NCI-H2081 treated with DMSO at 0.1 percent for 48 hours (cell line): ENCODE data around the gene HSD17B7.
"Not testable (repeated sequence)": the region's sequence is repeated elsewhere in the genome, so short reads cannot be mapped to it uniquely, and the experiment has no call there.

Experiments used
- DNase-seq: peaks from one replicate; lab custom pipeline; 2025; lab: John Stamatoyannopoulos, UW

The HSD17B7 gene, protein sequence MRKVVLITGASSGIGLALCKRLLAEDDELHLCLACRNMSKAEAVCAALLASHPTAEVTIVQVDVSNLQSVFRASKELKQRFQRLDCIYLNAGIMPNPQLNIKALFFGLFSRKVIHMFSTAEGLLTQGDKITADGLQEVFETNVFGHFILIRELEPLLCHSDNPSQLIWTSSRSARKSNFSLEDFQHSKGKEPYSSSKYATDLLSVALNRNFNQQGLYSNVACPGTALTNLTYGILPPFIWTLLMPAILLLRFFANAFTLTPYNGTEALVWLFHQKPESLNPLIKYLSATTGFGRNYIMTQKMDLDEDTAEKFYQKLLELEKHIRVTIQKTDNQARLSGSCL

DNA sequence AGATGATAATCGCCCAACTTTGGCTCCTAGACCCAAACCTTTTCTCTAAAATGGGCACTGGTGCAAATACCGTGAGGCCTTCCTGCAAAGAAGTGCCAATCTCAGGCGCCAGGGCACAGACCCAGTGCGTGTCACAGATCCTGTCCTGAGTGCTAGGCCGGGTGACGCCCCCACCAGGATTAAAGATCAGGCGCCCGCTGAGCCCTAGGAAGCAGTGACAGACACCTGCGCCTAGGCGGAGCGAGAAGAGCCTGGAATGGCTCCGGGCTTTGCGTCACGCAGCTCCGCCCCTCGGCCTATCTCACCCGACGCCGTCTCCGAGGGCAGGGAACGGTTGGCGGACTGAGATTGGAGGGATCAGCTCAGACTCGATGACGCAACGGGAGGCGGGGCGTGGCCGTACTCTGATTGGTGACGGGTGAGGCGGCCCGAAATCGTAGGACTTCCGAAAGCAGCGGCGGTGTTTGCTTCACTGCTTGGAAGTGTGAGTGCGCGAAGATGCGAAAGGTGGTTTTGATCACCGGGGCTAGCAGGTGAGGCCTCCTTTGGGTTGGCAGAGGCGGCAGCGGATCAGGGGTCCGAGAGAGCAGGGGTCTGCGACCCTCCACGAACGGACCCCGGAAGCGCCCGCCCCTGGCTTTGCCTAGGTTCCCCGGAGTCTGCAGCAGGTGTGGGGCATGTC is at the start of gene HSD17B7:
Gene HSD17B7, plus strand, starts transcription at position 400 of the 682 bp plus-strand sequence. Its CDS starts 99 bp downstream, at position 499.
- DNase-seq, result peak; percentile 61

DNA sequence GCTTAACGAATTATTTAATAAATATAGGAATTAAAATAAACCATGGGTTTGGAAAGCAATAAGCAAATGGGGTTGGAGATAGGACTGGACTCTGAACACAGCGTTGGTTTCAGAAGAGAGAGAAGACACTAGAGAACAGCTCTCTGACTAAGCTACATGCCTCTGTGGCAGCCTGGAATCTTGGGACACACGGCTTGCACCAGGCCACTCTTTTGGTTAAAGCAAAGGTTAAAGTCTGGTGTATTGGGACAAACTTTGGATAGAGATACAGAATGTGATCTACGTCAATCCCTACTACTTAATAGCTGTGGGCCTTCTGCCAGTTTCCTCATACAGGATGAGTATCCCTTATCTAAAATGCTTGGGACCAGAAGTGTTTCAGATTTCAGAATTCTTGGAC is 49.7 kb upstream of the HSD17B7 start:
- no peak for DNase-seq

DNA sequence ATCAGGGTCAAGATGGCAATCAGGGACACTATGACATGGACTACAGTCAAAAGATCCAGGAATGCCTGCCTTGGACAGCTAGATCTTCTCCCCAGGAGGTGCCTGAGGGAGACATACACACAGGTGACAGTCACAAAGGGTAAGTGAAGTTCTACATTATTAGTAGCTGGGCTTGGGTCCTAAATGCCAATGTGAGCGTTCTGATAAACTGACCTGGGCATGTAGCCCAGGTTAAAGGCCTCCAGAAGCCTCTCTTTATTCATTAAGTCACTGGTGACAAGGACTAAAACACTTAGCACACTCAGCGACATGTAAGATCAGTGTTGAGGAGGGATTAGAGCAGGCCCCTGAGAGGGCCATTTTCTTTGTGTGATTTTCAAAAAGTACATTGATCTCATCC is 48.9 kb upstream of the HSD17B7 start:
- DNase-seq, result no peak

DNA sequence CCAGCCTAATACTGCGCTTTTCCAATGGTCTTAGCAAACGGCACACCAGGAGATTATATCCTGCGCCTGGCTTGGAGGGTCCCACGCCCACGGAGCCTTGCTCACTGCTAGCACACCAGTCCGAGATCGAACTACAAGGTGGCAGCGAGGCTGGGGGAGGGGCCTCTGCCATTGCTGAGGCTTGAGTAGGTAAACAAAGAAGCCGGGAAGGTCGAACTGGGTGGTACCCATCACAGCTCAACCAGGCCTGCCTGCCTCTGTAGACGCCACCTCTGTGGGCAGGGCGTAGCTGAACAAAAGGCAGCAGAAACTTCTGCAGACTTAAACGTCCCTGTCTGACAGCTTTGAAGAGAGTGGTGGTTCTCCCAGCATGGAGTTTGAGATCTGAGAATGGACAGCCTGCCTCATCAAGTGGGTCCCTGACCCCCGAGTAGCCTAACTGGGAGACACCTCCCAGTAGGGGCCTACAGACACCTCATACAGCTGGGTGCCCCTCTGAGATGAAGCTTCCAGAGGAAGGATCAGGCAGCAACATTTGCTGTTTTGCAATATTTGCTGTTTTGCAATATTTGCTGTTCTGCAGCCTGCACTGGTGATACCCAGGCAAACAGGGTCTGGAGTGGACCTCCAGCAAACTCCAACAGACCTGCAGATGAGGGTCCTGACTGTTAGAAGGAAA is 44.1 kb upstream of the HSD17B7 start:
- DNase-seq, result not testable (repeated sequence)

DNA sequence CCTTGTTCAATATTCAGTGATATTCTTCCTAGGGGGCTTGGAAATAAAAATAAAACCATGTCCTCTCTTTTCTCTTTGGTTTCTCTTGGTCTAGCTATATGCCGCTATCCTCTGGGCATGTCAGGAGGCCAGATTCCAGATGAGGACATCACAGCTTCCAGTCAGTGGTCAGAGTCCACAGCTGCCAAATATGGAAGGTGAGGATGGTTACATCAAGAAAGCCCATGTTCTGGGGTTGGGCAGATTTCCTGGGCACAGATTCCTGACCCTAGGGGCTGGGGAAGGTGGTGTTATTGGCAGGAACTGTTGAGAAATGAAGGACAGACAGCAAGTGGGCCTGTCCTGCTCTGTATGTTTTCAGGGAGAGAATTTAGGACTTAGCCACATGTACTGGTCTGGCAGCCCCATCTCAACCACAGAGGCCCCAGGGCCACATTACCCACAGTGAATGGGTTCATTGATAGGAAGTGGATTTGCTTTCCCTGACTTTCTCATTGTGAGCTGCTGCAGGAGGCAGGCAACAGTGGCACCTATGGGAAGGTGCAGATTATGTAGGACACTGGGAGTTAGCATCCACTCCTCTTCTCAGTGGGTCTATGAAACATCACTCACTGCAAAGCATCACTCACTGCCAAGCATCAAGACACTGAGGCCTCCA is 37.4 kb upstream of the HSD17B7 start:
- no peak for DNase-seq

DNA sequence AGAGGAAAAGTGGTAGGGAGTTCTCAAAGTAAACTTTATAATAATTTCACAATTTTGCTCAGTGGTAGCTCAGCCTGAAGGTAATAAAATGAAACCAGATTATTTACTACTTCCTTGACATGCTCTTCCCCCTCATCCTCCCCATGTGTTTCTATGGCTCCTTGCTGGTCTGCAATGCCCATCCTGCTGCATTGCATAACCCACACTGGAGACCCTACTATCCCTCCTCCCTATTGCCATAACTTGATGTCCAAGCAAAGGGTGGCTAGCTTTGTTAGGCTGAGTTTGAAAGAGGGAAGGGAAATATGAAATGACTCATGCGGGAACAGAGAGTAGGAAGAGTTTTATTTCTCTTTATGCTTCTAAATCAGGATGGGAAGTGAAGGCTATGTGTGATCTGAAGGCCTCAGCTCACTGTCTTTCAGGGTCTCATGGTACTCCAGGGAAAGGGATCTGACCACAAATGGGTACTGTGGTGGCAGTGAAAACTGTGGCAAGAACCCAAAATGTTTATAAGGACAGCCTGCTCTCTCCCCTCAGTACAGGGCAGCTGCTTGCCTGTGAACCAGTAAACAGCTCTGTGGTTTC is 36.4 kb upstream of the HSD17B7 start:
- DNase-seq, result no peak

DNA sequence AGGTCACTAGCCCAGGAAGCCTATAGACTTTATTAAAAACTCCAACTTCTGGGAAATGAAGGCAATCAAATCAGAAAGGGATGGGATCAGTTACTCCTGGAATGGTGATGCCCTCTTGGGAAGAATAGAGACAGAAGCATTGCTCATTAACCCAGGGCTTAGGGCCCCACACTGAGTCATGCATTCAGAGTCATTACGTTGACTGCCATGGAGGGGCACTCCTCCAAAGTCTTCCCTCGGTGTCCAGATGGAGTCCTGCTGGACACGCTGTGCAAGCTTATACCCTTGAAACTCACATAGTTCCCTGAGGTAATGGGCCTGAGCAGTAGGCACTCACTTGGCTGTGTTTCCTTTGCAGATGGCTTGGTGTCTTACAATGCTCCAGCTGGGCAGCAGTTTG is 35.2 kb upstream of the HSD17B7 start:
- DNase-seq, result no peak

DNA sequence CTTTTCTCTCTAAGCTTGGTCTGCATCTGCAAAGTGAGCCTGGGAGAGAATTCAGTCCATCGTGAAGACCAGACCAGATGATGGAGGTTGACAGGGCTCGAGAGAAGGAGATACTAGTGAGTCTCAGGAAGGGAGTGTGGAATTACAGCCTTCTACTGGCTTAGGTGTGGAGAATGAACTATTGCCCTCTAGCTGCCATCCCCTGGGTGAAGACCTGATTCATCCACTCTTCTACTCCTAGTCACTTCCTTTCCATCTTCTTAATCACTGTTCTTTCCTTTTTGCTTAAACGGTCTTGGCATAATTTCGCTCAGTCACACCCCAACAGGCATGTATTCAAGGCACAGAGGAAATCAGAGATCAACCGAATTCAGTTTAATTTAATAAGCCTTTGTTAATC is 34.0 kb upstream of the HSD17B7 start:
- DNase-seq, result no peak

DNA sequence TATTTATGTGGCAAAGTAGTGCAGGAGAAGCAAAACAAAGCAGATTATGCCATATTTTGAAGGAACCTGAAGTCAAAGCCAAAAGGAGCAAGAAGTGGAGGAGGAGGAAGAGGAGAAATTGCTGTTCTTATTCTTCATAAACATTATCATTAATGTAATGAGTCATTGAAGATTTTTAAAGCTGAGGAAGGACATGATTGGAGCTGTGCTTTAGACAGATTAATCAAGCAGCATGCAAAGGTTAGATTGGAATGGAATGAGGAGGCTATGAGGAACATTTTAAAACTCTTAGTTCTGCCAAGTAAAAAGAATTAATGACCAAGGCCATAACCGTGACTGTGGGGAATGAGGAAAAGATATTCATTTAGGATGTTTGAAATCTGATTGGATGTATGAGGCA is 33.0 kb upstream of the HSD17B7 start:
- no peak for DNase-seq

DNA sequence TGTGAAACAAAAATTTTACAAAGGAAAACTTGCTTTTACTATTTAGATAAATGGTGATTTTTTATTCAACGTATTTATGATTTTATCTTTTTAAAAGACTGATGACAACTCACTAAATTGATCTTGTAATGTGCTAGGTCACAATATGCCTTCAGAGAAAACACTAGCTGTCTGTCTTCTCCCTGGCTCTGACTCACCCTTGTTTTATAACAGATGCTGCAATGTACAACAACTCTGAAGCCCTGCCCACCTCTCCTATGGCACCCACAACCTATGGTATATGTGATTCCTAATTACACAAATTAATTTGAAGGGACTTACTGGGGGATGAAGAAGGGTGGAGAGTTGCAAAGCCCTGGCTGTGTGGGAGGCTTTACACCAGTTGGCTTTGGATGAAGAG is 24.7 kb upstream of the HSD17B7 start:
- no peak for DNase-seq

DNA sequence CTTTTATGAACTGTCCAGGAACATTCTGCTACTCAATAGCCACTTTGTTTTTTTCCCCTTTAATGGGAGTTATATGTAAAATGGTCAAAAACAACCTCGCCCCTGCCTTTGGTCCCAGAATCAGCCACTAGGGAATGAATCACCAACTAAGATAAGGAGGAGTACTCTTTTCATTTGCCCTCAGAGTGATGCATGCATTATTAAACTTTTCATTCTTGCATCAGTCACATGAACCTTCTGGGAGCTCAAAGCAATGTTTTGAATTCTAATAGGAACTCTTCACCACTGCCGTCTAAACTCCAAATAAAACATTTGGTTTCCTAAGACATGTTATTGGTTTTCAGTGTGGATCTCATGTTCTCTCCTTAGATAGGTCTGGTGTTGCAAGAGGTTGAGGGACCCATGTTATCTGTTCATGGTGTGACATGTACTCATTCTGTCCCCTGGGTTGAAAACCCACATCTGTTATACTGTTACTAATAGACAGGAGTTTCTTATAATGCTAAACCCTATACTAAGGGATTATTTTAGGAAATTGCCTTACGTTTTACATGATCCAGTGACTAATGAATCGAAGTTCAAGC is 17.8 kb upstream of the HSD17B7 start:
- DNase-seq, result no peak

DNA sequence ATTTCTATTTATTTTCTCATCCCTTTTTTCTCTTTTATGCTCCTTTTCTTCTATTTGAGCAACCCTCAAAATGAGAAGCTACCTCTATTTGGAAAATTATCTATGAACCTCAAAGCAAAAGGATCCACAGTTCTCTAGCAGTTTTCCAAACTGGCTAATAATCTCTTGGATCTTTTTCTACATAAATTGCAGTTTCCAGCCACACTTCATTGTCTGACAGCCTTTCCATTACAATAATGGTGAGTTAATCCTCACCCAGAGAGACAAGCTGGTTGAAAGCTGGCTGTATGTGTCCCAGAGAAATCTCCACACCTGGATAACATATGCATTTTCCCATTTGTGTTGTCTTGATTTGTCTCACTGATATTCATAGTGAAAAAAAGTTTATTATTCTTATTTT is 16.5 kb upstream of the HSD17B7 start:
- DNase-seq, result no peak

DNA sequence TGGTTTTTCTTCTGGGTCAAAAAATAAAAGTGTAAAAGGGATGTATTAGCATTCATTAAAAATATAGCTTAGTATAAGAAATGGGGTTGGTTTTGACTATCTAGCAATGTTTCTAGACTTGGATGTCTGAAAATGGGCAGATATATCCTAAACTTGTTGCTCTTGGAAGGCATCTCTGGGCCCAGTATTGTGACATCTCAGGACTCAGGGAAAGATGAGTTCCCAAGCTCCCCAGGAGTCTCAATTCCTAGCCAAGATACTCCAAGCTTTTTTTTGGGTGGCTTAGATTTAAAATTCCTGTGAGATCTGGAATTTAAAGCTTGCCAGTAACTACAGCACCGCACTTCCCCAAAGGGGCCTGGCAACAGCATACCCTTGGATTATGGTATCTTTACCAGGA is 11.5 kb upstream of the HSD17B7 start:
- DNase-seq, result no peak

DNA sequence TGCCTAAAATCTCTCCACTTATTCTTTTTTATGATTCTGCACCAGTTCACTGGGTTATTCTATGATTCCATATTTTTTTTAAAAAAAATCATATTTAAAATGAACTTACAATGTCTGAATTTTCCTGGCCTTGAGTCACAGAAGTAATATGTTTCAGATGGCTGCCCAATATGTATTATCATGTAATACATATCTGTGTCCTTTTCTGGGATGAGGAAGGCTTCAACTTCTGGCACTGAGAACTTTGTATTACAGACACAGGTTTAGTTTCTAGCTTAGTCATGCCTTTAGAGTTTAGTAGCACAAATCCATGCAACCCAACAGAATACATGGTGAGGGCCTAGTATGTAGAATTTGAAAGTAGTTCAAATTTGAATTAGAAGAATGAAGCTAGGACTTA is 7.8 kb upstream of the HSD17B7 start:
- no peak for DNase-seq

DNA sequence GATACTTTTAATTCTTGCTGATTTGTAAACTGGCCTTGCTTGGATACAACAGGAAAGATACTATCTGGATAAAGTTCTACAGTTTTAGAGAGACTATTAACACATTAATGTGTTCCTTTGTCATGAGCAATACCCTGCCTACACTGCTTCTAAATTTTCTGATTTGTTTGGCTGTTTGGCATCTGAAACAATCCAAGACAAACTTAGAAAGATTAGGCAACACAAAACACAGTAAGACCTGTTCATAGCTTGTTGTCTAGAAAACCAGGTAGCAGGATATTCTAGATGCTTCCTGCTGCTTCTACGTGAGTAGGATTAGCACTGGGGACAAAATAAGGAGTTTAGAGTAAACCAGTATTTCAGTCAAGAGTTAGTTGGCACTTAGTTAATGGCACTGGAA is 5.6 kb upstream of the HSD17B7 start:
- DNase-seq, result not testable (repeated sequence)

DNA sequence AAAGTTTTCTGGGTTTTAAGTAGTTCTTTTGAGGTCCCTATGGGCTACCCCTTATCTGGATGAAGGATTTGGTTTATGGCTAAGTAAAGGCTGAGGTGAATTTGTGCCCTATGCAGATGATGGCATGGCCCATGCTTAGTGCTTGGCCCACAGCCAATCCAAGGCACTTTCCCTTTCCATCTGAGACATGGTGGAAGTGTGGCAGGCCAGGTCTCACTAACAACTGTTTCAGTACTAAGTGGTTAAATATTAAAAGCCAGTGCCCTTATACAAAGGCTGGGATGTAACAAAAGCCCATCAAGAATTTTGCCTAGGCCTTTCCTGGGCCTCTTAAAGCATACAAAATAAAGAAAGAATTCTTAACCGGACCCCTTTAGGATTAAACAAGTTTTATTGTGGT is 1.7 kb upstream of the HSD17B7 start:
- DNase-seq, result not testable (repeated sequence)

DNA sequence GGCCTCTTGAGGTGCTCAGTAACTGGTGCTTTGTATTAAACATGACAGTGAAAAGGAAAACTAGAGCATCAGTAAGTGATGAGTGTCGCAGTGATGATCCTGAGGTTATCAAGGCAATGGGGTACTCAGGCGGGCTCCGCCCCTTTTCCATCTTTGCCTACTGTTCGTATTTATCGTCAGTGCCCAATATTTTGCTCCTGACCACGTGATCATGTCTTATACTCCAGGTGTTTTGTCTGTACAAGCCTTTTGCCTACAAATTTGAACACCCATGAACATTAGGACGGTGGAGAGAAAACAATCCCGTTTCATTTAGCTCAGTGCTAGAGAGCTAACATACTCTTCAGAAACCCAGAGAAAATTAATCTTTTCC is 469 bp downstream of the HSD17B7 start:
- not testable (repeated sequence) for DNase-seq

DNA sequence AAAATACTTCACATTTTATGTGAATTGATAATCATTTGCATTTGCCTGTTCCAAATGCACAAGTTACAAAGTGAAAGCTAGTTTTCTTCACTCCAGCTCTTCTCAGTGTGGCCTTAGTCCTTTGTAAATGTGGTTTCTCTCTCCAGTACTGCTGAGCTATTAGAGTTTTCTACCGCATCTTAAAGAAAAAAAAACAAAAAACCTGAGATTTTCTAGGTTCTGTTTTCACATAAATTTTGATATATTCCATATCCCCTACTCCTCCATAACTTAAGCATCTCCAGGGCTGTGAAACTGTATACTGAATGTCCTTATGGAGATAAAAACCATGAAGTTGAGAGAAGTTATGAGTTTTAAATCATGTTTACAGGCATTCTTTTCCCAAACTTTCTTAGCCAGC is 3.8 kb downstream of the HSD17B7 start:
- DNase-seq, result not testable (repeated sequence)

DNA sequence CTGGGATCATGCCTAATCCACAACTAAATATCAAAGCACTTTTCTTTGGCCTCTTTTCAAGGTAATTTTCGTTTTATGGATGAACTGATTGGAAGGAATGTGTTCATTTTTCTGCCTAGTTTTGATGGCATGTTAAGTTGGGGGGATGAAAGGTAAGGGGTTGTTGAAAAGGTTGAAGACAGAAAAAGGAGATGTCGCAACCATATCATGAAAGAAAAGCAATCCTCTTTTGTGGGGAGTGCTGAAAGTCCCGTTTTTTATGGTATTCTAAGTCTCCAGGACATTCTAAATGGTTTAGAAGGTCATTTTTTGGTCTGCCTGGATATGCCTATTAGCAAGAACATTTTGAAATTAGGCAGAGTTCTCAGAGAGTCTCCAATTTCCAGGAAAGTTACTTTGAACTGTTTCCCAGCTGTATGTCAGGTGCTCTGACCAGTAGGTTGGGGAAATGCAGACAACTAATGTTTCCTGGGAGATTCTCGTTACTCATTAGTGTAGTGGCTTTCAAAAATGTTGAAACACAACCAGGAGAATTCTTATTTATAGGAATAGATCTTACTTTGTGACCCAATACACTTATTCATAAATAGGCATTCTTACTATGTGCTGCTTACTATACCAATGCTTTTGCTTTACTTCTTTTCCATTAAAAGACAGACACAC is 6.2 kb downstream of the HSD17B7 start:
- not testable (repeated sequence) for DNase-seq

DNA sequence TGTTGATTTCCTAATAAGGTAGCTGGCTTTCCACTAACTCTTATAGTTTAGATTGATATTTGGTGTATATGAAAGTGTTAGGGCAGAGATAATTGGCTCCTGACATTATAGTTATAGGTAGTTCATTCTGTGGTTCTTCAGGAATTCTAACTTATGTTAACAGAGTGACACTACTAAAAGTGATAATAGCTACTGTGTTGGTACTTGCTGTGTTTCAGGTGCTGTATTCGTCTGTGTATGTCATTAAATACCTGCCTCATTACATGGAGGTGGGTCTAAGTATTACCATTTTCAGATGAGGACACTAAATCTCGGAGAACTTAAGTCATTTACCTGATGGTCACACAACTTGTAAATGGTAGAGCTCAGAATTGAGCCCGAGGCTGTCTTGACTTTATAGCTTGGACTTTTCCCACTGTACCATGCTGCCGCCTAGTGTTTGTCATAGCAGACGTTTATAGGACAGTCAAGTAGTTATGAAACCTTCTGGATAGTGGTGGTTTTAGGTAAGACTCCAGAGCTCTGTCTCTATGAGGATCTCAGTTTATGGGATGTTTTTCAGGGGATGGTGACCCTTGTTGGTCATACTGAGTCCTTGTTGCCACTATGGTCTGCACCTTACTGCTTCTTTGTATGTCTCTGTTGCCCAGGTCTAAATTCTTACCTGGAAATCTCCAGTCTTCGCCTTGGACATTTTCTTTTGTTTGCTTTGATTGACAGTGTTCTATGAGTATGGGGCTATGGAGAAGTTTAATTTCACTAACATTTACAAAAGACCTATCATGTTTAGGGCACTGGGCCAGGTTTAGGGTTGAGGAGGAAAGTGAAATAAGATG is 9.7 kb downstream of the HSD17B7 start:
- peak; percentile 31 for DNase-seq
